Inferior parietal cortex (tissue), 1 donor: ENCODE results near the gene ARL2.
"Not testable (repeated sequence)": the region's sequence is repeated elsewhere in the genome, so short reads cannot be mapped to it uniquely, and the experiment has no call there.

Experiments
- DNase-seq: peaks from one replicate; pipeline ENCODE4 v3.0.0-alpha.2; 2016; ENCODE audit errors: extremely low spot score

Gene ARL2

GRCh38 chr11:65008016-65008415 is 5.9 kb upstream of the ARL2 start:
- DNase-seq: no peak

DNA sequence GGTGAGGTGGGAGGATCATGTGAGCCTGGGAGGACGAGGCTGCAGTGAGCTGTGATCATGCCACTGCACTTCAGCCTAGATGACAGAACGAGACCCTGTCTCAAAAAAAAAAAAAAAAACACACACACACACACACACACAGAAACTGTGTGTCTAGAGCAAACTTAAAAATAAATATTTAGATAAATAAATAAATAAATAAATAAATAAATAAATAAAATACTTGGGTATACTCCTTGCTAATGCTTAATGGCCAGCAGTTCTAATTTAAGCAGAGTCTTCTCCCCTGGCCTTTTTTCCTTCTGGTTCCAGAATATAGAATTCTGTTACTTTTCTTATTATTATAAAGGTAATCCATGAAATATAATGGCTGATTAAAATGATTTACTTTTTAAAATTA is 5.1 kb upstream of the ARL2 start:
- no peak for DNase-seq

DNA sequence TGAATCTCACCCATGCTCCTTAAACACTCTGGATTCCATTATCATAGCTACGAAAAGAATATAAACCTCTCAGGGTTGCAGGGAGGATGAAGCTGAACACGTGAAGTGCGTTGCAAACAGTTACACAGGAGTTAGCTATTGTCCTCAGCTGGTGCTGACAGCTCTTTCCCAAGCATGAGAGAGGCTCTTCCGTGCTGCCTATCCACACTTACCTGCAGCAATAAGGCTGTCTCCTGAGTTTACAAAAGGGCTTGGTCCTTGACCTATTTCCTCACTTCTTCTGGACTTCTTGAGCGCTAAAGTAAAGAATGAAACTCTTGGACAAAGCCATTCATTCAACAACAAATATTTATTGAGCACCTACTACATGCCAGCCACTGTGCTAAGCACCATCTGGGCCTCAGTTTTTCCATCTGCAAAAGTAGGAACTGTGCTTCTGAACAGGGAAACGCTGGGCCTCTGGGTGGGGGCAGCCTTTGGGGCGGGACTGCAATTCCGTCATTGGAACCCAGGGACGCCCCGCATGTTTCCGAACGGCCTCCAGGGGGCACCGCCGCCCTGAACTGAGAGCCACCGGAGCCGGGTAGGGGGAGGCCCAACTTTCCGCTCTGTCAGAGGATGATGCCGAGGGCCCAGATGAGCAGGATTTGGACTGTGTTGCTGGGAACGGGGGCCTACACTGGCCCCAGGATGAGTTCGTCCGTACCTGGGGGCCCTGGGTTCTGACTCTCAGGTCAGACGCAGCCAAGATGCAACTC is 651 bp upstream of the ARL2 start:
- DNase-seq: peak; percentile 86

DNA sequence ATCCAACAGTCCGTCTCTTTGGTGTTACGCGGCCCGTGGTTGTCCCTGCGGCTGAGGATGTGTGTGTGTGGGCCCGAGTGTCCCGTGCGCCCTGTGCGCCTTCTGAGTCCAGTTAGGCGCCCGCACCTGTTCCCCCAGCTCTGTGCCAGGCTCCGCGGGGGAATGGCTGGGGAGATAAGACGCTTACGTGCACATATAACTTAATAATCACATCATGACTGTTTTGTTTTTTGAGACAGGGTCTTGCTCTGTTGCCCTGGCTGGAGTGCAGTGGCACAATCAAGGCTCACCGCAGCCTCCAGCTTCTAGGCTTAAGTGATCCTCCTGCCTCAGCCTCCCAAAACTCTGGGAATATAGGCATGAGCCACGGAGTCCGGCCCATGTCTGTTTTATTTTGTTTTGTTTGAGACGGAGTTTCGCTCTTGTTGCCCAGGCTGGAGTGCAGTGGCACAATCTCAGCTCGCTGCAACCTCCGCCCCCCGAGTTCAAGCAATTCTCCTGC is 817 bp downstream of the ARL2 start:
- no peak for DNase-seq

DNA sequence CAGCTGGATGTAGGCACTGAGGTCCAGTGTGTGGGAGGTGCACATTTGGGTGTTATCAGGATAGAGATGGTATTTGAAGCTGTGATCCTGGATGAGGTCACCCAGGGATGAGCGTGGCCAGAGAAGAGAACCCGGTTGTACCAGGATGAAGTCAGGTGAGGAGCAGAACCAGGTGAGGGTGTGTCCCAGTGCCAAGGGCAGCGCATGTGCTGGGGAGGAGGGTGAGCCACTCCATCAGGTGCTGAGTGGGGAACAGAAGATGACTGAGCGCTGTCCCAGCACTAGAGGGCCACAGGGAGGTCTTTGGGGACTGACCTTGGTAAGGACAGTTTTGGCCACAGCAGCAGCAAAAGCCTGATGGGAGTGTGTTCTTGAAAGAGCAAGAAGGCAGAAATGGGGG is 2.7 kb downstream of the ARL2 start:
- no peak for DNase-seq

GRCh38 chr11:65017937-65018336 is 4.0 kb downstream of the ARL2 start:
- DNase-seq: no peak

DNA sequence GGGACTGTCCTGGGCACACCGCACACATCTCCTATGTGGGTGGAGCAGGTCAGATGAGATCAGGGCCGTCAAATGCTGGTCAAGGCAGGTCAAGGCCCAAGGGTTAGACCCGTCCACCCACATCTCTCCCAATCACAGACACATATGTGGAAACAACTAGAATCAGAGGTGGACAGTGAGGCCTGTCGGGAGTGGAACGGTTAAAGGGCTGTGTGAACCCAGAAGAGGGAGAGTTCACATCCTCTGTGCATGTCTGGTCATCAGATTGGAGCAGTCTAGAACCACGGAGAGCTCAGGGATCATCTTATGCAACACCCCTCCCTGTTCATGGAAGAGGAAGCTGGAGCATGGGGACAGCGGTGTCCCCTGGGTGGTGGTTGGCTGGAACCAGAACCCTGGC is 5.9 kb downstream of the ARL2 start:
- DNase-seq: no peak

- no peak for DNase-seq
Observed at GRCh38 chr11:65021003-65021402, 7.0 kb downstream of the ARL2 start.

DNA sequence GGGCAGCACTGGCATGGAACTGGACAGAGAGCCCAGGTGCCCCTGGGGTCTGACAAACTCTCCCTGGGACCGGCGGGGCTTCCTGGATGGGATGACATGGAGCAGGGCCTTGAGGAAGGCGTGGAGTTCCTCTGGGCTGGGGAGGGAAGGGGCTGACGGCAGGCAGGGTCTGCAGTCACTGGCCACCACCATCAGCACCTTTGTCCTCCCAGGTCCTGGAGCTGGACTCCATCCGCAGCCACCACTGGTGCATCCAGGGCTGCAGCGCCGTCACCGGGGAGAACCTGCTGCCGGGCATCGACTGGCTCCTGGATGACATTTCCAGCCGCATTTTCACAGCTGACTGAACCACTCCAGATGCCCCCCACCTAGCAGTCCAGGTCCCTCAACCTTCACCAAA is 7.5 kb downstream of the ARL2 start:
- no peak for DNase-seq

- not testable (repeated sequence) for DNase-seq
Observed at GRCh38 chr11:65023502-65023901, 9.5 kb downstream of the ARL2 start.

DNA sequence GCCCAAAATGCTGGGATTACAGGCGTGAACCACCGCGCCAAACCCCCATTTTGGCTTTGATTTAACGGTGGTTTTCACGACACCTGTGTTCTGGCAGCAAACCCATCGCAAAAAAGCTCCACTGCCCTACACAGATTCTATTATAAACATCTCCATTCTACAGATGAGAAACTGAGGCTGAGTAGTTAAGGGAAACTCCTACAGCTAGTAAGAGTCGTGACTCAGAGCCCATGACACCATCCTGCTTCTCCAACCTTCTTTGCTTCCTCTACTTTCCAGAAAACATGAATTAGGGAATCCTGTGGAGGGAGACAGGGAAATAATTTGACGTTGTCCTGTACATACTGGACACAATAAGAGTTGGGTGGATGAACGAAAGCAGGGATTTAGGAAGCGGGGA is 12.8 kb downstream of the ARL2 start:
- DNase-seq: no peak

GRCh38 chr11:65027213-65028067 is 13.5 kb downstream of the ARL2 start, which contains the start of gene SNX15:
SNX15 (plus strand) TSS chr11:65027439; CDS start chr11:65027538, 99 bp downstream.
- peak; percentile 97 for DNase-seq

DNA sequence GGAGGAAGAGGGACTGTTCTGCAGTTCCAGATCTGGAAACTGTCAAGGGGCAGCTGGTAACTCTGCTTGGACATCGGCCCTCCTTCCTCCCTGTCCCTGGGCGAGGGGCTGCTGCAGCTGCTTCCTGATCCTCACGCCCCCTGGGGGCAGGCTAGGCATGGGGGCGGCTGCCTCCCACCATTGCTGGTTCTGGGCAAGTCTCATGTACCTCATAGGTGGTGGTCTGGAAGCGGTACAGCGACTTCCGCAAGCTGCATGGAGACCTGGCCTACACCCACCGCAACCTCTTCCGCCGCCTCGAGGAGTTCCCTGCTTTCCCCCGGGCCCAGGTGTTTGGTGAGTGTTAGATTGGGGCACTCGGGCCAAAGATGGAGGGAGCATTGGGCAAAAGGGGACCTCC is 18.3 kb downstream of the ARL2 start:
- DNase-seq: no peak

DNA sequence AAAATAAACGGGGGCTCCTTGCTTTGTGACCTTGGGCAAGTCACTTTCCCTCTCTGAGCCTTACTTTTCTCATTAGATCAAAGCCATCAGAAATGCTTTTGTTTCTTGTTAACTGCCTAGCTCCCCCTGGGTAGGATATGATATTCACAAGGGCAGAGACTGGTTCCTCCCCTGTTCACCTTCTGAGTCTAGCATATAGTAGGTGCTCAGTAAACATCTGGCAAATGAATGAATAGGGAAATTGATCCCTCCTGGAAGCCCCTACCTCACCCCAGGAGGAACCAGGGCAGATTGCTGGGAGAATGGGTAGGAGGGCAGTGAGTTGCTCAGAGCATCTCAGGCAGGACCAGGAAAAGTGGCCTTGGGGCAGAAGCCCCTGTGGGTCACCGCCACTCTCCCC is 20.5 kb downstream of the ARL2 start:
- DNase-seq: no peak

- DNase-seq: no peak
Observed at GRCh38 chr11:65035579-65035978, 21.6 kb downstream of the ARL2 start.

GRCh38 chr11:65036931-65037330 is 23.0 kb downstream of the ARL2 start:
- DNase-seq: peak; percentile 54

DNA sequence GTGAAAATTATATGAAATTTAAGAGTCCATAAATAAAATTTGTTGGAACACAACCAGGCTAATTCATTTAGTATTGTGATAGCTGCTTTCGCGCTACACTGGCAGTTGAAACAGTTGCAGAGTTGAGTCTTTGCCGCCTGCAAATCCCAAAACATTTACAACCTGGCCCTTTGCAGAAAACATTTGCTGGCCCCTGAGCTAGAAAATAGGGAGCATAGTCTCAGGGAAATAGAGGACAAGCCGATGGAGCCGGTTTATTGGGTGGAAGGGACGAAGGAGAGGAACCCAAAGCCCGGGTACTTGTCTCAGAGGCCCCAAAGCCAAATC is 26.5 kb downstream of the ARL2 start:
- no peak for DNase-seq

GRCh38 chr11:65040847-65041622 is 27.1 kb downstream of the ARL2 start, which contains the start of gene SAC3D1:
SAC3D1 (plus strand) TSS chr11:65041210; CDS start chr11:65041293, 83 bp downstream.
- DNase-seq: peak; percentile 90

GRCh38 chr11:65042891-65043290 is 28.9 kb downstream of the ARL2 start:
- no peak for DNase-seq

DNA sequence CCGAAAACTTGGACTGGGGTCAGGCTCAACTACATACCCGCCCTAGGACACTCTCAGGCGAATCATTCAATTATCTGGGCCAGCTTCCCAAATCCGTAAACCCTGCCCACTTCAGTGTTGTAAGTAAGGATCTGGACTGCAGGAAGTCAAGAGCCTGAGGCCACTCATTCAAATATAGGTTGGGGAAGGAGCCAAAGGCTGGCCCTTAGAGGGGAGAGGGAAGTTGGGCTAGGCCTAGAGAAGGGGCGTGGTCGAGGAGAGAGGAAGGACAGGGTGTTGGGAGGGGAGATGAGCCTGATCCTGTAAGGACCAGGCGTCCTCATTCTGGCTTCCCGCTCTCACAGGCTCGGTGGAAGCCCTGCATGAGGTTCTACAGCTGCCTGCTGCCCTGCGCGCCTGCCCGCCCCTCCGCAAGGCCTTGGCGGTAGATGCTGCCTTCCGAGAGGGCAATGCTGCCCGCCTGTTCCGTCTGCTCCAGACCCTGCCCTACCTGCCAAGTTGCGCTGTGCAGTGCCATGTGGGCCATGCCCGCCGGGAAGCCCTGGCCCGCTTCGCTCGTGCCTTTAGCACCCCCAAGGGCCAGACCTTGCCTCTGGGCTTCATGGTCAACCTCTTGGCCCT is 30.0 kb downstream of the ARL2 start:
- peak; percentile 5 for DNase-seq

GRCh38 chr11:65045061-65045460 is 31.1 kb downstream of the ARL2 start:
- DNase-seq: no peak

GRCh38 chr11:65045728-65046127 is 31.8 kb downstream of the ARL2 start:
- DNase-seq: no peak
